GM18498 (cell line): ENCODE results near the gene SPIRE1.
"Not testable (repeated sequence)": the region's sequence is repeated elsewhere in the genome, so short reads cannot be mapped to it uniquely, and the experiment has no call there.

Experiments used
- ATAC-seq: cut with Tn5 transposase; IDR thresholded peaks from one replicate; pipeline ENCODE4 v1.9.1; 2021; ENCODE audit warnings: mild to moderate bottlenecking, moderate library complexity; ENCODE audit not compliant: unreplicated experiment

SPIRE1 gene

GRCh38 chr18:12423393-12423792 lies 234.5 kb downstream of the SPIRE1 start:
- ATAC-seq: no peak

GRCh38 chr18:12422936-12423335 lies 235.0 kb downstream of the SPIRE1 start:
- ATAC-seq: no peak

- no peak for ATAC-seq
Measured at GRCh38 chr18:12421732-12422131, 236.2 kb downstream of the SPIRE1 start.

- no peak for ATAC-seq
Measured at GRCh38 chr18:12420821-12421421, 237.0 kb downstream of the SPIRE1 start.

GRCh38 chr18:12417687-12418086 lies 240.2 kb downstream of the SPIRE1 start:
- no peak for ATAC-seq

GRCh38 chr18:12416098-12416729 lies 241.7 kb downstream of the SPIRE1 start:
- no peak for ATAC-seq

DNA sequence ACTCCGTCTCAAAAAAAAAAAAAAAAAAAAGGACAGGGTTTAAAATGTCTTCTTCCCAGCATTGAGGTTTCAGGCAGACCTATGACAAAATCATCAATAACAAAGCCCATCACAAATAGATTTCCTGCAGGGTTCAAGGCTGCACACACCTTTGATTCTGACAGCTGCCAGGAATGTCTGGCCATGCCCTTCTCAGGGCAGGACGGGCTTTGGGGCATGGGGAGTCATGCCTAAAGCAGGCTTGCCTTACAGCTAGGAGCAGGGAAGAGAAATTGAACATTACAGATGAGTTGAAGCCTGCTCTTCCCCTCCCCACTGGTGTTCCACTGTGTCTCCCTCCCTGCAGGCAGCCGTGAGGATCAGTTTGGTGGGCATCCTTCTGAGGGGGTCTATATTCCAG lies 246.5 kb downstream of the SPIRE1 start:
- ATAC-seq: no peak

DNA sequence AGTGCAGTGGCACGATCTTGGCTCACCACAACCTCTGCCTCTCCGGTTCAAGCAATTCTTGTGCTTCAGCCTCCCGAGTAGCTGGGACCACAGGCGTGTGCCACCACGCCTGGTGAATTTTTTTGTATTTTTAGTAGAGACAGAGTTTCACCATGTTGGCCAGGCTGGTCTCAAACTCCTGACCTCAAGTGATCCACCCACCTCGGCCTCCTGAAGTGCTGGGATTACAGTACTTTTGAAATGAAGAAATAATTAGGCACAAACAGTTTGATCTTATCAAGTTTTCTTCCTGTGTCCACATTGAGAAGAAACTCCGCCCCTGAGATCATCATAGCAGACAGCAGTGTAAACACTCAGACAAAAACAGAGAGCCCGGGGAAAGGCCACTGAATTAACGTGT lies 247.2 kb downstream of the SPIRE1 start:
- ATAC-seq: not testable (repeated sequence)

- ATAC-seq: no peak
Measured at GRCh38 chr18:12410081-12410481, 247.8 kb downstream of the SPIRE1 start.

DNA sequence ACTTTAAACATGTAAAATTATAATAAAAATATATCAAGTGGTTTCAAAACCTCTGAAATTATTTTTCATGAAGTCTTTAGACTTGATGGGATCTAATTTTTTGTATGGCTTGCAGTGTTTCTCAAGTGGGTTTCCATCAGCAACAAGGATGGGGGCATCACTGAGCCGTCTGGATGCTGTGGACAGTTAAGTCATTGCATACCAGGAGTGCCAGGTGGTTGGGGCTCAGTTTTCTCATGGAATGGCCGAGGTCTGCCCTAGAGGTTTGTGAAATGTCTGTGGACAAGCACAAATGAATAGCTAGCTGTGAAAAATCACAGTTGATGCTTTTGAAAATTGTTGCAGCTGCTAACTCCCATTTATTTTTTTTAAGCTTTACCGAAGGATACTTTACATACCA lies 248.4 kb downstream of the SPIRE1 start:
- no peak for ATAC-seq

DNA sequence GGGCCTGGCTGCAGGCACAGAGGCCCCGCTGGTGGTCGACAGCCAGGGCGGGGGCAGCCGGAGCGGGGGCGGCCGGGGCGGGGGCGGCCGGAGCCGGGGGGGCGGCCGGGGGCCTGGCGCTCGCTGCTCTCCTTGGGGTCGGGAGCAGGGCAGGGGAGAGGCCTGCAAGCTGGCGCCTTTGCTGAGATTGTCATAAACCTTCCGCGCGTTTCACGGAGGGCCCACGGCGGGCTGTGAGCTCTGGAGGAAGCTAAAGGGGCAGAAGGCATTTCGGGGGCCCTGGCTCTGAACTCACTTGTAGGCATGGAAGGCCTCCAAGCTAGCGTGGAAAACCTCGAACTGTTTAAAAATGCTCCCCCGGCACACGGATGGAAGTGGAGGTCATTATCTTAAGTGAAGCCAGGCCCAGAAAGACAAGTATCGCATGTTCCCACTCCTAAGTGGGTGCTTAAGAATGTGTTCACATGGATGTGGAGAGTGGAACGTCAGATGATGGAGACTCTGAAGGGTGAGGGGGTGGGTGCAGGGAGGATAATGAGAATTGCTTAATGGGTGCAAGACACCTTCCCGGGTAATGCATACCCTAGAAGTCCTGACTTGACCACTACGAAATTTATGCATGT lies 249.5 kb downstream of the SPIRE1 start:
- ATAC-seq: no peak

GRCh38 chr18:12406371-12407111 lies 251.4 kb downstream of the SPIRE1 start:
- no peak for ATAC-seq

DNA sequence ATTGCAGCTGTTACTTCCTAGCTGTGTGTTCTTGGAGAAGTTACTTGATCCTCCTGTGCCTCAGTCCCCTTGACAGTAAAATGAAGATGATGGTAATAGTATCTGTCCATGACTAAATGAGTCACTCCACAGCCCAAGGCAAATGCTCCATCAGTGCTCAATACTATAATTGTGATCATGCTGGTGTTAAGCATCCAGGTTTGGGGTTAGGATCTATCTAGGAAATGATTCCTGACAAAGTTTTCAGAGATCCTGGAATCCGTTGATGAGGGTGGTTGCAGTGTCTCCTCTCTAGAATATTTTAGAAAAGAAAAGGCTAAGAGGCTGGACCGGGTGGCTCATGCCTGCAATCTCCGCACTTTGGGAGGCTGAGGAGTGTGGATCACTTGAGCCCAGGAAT lies 252.8 kb downstream of the SPIRE1 start:
- no peak for ATAC-seq

- ATAC-seq: no peak
Measured at GRCh38 chr18:12403601-12404506, 254.1 kb downstream of the SPIRE1 start.

- no peak for ATAC-seq
Measured at GRCh38 chr18:12401881-12402280, 256.0 kb downstream of the SPIRE1 start.

DNA sequence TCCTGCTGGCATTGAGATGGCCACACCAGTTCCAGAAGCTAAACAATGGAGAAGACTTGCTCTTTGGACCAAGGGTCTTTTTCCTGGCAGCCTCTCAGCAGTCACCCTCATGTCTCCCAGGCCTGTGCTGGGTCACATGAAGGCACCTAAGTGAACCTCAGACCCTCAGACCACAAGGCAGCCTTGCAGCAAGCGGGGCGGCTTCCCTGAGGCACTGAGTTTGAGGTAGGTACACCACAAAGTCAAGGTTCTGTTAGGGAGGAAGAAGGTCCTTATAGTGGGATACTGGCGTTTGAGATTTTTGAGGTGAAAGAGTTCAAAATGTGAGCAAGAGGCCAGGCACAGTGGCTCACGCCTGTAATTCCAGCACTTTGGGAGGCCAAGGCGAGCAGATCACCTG lies 258.7 kb downstream of the SPIRE1 start:
- ATAC-seq: no peak

- ATAC-seq: no peak
Measured at GRCh38 chr18:12398625-12399024, 259.3 kb downstream of the SPIRE1 start.

DNA sequence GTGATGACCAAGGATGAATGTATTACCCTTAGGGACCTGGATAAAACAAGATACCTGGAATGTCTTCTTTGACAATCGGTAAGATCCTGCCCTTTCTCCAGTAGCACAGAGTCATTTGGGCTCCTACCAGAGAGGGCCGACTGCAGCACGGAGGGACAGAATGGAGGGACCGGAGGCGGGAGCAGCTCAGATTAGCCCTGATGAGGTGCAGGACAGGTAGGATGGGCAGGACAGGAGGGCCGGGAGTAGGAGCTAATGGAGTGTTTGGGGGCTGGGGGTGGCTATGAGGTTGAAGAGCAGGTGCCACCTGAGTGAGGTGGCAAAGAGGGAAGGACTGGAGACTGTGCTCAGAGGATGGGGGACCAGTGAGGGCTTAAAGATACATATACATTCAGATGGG lies 260.1 kb downstream of the SPIRE1 start:
- ATAC-seq: no peak

DNA sequence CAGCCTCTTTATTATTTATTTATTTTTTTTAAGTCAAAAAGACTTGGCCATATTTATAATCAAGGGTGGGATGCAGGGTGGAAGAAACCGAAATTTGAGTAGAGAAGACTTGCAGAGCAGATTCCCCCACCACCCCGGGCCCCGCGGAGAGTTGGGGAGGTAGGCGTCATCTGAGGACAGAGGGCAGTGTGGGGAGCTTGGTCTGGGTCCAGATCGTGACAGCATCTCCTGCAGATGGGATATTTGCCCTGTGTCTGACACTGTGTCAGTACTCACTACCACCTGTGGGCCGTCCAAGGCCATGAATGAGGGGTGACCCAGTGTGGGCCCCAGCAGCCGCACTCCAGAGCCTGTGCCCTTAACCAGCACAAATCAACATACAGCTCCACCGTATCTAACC lies 260.7 kb downstream of the SPIRE1 start:
- no peak for ATAC-seq
